Skeletal muscle cell (primary cell): ENCODE measurements around the gene NOTCH2.
A peak's percentile ranks its signal among the peaks of the same experiment; 100 is the strongest.
"Not testable (repeated sequence)": the region's sequence is repeated elsewhere in the genome, so short reads cannot be mapped to it uniquely, and the experiment has no call there.

Experiments used
- DNase-seq: peaks from one replicate; pipeline ENCODE4 v3.0.0-alpha.2; 2010; ENCODE audit warnings: low read depth
- H3K4me3 ChIP-seq: 2 replicates; pipeline ENCODE4 v1.5.1; 2011; ENCODE audit warnings: low read depth, mild to moderate bottlenecking, control low read depth, low read length, moderate library complexity

NOTCH2 gene

DNA sequence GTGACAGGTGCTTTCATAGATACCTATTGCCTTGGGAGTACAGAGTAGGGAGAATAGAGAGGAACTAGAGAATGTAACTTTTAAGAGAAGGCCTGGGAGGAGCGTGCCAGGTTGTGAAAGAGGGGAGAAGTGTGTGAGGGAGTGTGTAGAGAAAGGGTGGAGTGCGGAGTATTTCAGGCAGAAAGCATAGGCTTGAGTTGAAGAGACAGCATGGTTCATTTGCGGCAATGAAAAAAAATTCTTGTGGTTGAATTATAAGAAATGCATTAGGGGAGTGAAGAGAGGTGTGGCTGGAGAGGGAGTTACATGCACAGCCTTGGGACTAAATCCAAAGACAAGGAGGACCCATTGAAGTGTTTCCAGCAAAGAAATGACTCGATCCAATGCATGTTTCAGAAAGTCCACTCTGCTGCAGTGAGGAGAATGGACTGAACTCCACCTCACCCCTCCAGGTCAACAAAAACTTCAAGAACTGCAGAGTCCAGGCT is 91.4 kb downstream of the NOTCH2 start:
- no peak overlapping the region for H3K4me3 ChIP-seq
- no peak for DNase-seq

GRCh38 chr1:119977113-119977736 is 92.2 kb downstream of the NOTCH2 start:
- not testable (repeated sequence) for DNase-seq, H3K4me3 ChIP-seq

DNA sequence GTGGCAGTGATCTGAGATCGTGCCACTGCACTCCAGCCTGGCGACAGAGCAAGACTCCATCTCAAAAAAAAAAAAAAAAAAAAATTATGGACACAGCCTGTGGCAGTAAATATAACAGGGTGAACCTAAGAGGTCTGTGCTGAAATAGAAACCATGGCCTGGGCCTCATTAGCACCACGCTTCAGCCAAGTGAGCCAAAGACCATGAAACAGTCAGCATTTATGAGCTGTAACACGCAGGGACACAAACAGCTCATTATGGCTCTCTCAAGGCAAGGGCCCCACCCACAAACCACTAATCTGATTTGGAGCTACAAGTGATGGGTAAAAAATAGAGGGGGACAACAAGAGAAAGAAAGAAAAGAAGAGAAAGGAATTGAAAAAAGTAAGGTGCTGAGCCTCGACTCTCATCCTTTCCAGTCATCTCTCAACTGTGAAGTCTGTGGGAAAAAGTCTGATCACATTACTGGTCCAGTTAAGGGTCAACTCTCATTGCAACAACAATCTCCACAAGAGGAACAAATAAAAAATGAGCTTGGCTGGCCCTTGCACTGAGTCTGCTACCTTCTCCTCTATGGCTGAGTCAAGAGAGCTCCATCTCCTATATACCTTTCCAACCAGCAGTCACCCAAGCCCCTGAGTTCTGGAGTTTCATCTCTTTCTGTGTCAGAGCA is 93.7 kb downstream of the NOTCH2 start:
- DNase-seq, H3K4me3 ChIP-seq: not testable (repeated sequence)

DNA sequence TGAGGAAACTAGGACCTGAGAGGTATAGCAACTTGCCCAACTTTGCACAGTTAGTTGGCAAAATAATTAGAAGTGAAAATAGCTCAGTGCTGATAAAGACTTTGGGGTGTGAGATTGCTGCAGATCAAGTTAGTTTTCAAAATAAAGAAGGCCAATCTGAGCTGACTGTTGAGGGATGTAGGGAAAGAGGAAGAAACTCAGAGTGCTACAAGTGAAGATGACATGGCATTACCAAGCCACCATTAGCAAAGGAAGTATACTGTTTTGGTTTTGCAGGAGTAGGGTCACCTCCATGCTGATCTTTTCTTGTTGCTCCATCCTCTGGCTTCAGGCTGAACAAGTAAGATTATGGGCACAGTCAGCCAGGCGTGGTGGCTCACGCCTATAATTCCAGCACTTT is 94.5 kb downstream of the NOTCH2 start:
- no peak overlapping the region for H3K4me3 ChIP-seq
- no peak for DNase-seq

GRCh38 chr1:119974013-119974412 is 95.4 kb downstream of the NOTCH2 start:
- no peak for DNase-seq
- H3K4me3 ChIP-seq, result no peak overlapping the region

DNA sequence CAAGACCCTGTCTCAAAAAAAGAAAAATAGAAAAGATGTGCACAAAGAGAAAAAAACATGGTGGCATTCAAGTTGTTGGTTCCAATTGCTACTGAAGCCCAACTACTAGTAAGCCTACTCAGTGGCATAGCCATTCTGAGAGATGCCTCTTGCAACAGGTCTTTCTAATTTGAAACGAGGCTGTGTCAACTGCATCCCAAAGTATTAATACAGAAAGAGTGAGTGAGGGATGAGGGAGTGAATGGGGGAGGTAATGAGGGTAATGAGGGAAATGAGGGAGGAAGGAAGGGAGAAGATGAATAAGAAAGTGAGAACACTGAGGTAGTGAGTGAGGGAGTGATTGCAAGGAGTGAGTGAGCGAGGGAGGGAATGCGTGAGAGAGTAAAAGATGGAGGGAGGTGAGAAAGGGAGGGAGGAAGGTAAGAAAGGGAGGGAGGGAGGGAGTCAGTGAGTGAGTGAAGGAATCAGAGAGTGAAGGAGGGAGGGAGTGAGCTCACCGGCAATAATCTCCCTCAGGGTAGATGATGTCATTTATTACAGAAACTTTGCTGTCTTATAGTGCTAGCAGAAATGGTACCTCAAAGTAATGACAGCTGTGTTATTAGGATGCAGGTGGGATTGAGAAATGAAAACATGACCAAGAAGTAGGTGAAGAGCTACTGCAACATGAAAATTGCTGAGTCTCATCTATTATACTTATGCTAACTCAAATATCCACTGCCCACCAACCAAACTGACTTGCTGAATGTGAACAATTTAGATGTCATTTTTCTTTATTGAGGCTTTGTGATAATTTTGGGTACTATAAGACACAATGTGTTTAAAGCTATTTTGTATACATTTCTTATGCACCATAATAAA is 97.5 kb downstream of the NOTCH2 start:
- DNase-seq, result no peak
- no peak overlapping the region for H3K4me3 ChIP-seq

GRCh38 chr1:119968601-119969000 is 100.9 kb downstream of the NOTCH2 start:
- H3K4me3 ChIP-seq, result no peak overlapping the region
- no peak for DNase-seq

GRCh38 chr1:119968068-119968492 is 101.4 kb downstream of the NOTCH2 start:
- H3K4me3 ChIP-seq, result no peak overlapping the region
- no peak for DNase-seq

GRCh38 chr1:119966681-119967080 is 102.8 kb downstream of the NOTCH2 start:
- H3K4me3 ChIP-seq, result no peak overlapping the region
- DNase-seq, result no peak

DNA sequence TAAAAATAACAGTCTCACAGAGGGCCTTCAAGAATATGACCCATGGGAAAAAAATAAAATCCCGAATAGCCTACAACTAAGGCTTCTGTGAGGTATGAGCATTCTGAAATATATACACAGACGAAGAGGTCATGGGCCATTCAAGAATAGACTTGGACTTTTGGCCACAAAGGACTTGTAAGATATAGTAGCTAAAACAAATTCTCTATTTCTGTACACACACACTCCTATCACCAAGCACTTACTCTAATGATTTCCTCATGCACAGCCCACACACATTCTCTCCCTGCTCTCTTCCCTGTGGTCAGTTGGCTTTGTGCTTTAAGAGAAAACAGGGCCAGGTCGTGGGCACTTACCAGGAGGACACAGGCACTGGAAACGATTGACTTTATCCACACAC is 103.4 kb downstream of the NOTCH2 start:
- DNase-seq, result no peak
- no peak overlapping the region for H3K4me3 ChIP-seq

DNA sequence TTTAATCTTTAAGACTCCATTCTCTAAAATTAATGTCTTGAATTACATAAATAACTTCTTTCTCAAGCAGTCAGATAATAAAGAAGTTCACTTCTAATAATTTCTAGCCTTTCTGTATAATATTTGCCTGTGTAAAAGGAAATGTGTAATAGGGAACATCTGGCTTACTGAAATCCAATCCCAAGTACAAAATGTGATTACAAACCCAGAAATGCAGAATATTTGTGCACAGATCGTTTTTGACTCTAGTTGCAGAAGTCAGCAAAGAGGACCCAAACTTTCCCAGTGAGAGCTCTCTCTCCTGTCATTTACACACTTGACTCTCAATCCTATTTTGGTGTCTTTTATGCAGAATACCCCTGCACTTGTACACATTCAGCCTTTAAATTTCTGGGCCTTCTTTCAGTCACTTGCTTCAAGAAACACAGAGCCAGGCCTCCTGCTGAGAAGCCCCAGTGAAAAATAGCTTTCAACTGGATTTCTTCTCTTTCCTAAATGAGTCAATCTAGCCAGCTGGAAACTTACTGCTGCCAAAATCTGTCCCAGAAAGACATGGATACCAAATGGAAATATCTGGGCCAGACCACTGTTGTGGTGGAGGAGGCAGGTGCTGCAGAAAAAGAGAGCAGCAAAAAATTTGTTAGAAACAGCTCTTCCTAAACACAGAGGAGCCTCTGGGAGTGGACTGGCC is 104.6 kb downstream of the NOTCH2 start:
- H3K4me3 ChIP-seq, result no peak overlapping the region
- DNase-seq, result peak; percentile 39

GRCh38 chr1:119962296-119962968 is 107.0 kb downstream of the NOTCH2 start:
- DNase-seq, result no peak
- H3K4me3 ChIP-seq, result no peak overlapping the region

- DNase-seq, result no peak
- H3K4me3 ChIP-seq, result no peak overlapping the region
These were observed 109.0 kb downstream of the NOTCH2 start for GRCh38 chr1:119960501-119960900.

- no peak for DNase-seq
- H3K4me3 ChIP-seq, result no peak overlapping the region
These were observed 109.9 kb downstream of the NOTCH2 start for GRCh38 chr1:119959268-119960220.

DNA sequence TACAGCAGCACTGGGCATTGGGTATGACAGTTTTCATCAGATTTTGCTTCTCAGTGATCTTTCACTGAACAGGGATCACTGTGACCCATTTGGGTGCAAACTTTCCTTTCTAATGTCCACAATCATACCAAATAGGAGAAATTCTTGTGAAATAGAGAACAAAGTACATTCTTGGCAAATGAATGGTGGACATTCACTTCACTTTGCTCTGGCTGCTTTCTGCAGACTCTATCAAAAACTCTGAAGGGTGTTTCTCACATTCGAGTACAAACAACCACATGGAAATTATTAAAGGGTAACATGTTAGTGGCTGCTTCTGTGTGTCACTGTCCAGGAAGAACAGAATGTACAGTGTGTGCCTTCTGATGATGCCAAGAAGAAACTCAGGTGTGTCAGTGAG is 111.2 kb downstream of the NOTCH2 start:
- no peak overlapping the region for H3K4me3 ChIP-seq
- no peak for DNase-seq

DNA sequence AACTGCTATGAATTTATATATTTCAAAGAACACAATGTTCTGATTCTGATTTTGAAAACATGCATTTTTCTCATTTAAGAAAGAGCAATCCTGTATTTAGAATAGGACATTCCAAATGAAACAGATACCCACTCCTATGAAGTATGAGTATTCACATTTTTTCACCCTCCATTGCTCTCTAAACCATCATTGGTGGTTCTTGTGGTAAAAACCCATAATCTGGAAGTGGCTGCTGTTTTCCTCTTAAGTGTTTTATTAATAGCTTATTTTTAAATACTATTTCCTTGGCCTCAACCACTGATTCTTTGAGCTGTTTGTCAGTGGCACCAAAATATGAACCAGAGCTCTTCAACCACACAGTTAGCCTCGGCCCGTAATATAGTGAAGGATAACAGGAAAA is 113.2 kb downstream of the NOTCH2 start:
- H3K4me3 ChIP-seq, result no peak overlapping the region
- no peak for DNase-seq

- H3K4me3 ChIP-seq, result no peak overlapping the region
- DNase-seq, result no peak
These were observed 114.7 kb downstream of the NOTCH2 start for GRCh38 chr1:119954476-119955422.
